ENCODE data around the gene CA9.

GRCh38 chr9:35702696-35703095 is 29.0 kb downstream of the CA9 start:
- TF ChIP-seq EZH2 (IDR thresholded peaks at IDR 0.05; ENCODE audit: low read depth, unreplicated experiment) (no peak), POLR2AphosphoS5 (IDR thresholded peaks at IDR 0.05; ENCODE audit: low read depth) (no peak), EZH2phosphoT487 (IDR thresholded peaks at IDR 0.05; ENCODE audit: unreplicated experiment) (no peak), REST (IDR thresholded peaks at IDR 0.05; ENCODE audit: unreplicated experiment) (no peak), ZNF114 (CRISPR knock-in tag; IDR thresholded peaks at IDR 0.05) (no peak), JUNB (IDR thresholded peaks at IDR 0.05; ENCODE audit: unreplicated experiment) (no peak)
- TF ChIP-seq, protein P1, sequence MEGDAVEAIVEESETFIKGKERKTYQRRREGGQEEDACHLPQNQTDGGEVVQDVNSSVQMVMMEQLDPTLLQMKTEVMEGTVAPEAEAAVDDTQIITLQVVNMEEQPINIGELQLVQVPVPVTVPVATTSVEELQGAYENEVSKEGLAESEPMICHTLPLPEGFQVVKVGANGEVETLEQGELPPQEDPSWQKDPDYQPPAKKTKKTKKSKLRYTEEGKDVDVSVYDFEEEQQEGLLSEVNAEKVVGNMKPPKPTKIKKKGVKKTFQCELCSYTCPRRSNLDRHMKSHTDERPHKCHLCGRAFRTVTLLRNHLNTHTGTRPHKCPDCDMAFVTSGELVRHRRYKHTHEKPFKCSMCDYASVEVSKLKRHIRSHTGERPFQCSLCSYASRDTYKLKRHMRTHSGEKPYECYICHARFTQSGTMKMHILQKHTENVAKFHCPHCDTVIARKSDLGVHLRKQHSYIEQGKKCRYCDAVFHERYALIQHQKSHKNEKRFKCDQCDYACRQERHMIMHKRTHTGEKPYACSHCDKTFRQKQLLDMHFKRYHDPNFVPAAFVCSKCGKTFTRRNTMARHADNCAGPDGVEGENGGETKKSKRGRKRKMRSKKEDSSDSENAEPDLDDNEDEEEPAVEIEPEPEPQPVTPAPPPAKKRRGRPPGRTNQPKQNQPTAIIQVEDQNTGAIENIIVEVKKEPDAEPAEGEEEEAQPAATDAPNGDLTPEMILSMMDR (conservative IDR thresholded peaks at IDR 0.05; ENCODE audit: low read depth in 2 of 2) = no peak
- TF ChIP-seq, protein P2, sequence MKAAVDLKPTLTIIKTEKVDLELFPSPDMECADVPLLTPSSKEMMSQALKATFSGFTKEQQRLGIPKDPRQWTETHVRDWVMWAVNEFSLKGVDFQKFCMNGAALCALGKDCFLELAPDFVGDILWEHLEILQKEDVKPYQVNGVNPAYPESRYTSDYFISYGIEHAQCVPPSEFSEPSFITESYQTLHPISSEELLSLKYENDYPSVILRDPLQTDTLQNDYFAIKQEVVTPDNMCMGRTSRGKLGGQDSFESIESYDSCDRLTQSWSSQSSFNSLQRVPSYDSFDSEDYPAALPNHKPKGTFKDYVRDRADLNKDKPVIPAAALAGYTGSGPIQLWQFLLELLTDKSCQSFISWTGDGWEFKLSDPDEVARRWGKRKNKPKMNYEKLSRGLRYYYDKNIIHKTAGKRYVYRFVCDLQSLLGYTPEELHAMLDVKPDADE (IDR thresholded peaks at IDR 0.05) = no peak
